Measurements from ENCODE around the gene MXRA7.

MXRA7 gene

GRCh38 chr17:76670020-76670717 is 40.6 kb downstream of the MXRA7 start:
- H3K27ac ChIP-seq (ENCODE audit: extremely low read depth, low read depth, low read length) = peak overlapping the region; percentile 97
- H3K4me3 ChIP-seq (ENCODE audit: low read depth, low read length) = no peak overlapping the region
- CTCF ChIA-PET = interaction anchor here (0.5 to 2.7 kb wide), 8 partner anchors 9 to 1540 kb away, joined by 3 to 28 read pairs (median 4); no protein-coding TSS in a partner anchor
- TF ChIP-seq KLF10 (tag by site-specific recombination; IDR thresholded peaks at IDR 0.05) (peak; percentile 32; the same call in 1 of the 2 replicates), IKZF3 (tag by site-specific recombination; IDR thresholded peaks at IDR 0.05) (peak; percentile 67), ZFP41 (tag by site-specific recombination; IDR thresholded peaks at IDR 0.05; ENCODE audit: borderline replicate concordance) (no peak), ZNF837 (tag by site-specific recombination; IDR thresholded peaks at IDR 0.05) (no peak), ZNF10 (tag by site-specific recombination; IDR thresholded peaks at IDR 0.05) (no peak), ZNF184 (tag by site-specific recombination; IDR thresholded peaks at IDR 0.05) (peak; percentile 99), ZNF398 (tag by site-specific recombination; IDR thresholded peaks at IDR 0.05) (peak; percentile 39), ZNF692 (tag by site-specific recombination; IDR thresholded peaks at IDR 0.05) (no peak), ZNF629 (tag by site-specific recombination; IDR thresholded peaks at IDR 0.05) (peak; percentile 92), ZNF501 (tag by site-specific recombination; IDR thresholded peaks at IDR 0.05) (no peak), ZNF658 (tag by site-specific recombination; IDR thresholded peaks at IDR 0.05) (no peak), GLI2 (tag by site-specific recombination; IDR thresholded peaks at IDR 0.05; ENCODE audit: borderline replicate concordance, low read depth) (no peak; the same call in 1 of the 2 replicates), OSR2 (tag by site-specific recombination; IDR thresholded peaks at IDR 0.05) (peak; percentile 44), ZNF76 (tag by site-specific recombination; IDR thresholded peaks at IDR 0.05; ENCODE audit: borderline replicate concordance, low read depth) (0 out of 2 replicates have a peak, but pooled peaks have one; percentile 20), ZSCAN30 (tag by site-specific recombination; IDR thresholded peaks at IDR 0.05) (peak; percentile 46; the same call in 1 of the 2 replicates), ZNF600 (tag by site-specific recombination; IDR thresholded peaks at IDR 0.05) (no peak; the same call in 1 of the 2 replicates), INSM2 (tag by site-specific recombination; IDR thresholded peaks at IDR 0.05) (peak; percentile 76), ZNF146 (tag by site-specific recombination; IDR thresholded peaks at IDR 0.05) (0 out of 2 replicates have a peak, but pooled peaks have one; percentile 2), ZNF777 (tag by site-specific recombination; IDR thresholded peaks at IDR 0.05; ENCODE audit: borderline replicate concordance) (no peak), GLI4 (tag by site-specific recombination; IDR thresholded peaks at IDR 0.05) (no peak), KLF8 (tag by site-specific recombination; IDR thresholded peaks at IDR 0.05) (no peak; the same call in 1 of the 2 replicates), EGR2 (tag by site-specific recombination; IDR thresholded peaks at IDR 0.05; ENCODE audit: low read depth) (no peak), ZNF394 (tag by site-specific recombination; IDR thresholded peaks at IDR 0.05; ENCODE audit: borderline replicate concordance) (0 out of 2 replicates have a peak, but pooled peaks have one; percentile 19)
- TF ChIP-seq, protein P1, sequence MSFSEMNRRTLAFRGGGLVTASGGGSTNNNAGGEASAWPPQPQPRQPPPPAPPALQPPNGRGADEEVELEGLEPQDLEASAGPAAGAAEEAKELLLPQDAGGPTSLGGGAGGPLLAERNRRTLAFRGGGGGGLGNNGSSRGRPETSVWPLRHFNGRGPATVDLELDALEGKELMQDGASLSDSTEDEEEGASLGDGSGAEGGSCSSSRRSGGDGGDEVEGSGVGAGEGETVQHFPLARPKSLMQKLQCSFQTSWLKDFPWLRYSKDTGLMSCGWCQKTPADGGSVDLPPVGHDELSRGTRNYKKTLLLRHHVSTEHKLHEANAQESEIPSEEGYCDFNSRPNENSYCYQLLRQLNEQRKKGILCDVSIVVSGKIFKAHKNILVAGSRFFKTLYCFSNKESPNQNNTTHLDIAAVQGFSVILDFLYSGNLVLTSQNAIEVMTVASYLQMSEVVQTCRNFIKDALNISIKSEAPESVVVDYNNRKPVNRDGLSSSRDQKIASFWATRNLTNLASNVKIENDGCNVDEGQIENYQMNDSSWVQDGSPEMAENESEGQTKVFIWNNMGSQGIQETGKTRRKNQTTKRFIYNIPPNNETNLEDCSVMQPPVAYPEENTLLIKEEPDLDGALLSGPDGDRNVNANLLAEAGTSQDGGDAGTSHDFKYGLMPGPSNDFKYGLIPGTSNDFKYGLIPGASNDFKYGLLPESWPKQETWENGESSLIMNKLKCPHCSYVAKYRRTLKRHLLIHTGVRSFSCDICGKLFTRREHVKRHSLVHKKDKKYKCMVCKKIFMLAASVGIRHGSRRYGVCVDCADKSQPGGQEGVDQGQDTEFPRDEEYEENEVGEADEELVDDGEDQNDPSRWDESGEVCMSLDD (tag by site-specific recombination; IDR thresholded peaks at IDR 0.05) = no peak
- TF ChIP-seq, protein P2, sequence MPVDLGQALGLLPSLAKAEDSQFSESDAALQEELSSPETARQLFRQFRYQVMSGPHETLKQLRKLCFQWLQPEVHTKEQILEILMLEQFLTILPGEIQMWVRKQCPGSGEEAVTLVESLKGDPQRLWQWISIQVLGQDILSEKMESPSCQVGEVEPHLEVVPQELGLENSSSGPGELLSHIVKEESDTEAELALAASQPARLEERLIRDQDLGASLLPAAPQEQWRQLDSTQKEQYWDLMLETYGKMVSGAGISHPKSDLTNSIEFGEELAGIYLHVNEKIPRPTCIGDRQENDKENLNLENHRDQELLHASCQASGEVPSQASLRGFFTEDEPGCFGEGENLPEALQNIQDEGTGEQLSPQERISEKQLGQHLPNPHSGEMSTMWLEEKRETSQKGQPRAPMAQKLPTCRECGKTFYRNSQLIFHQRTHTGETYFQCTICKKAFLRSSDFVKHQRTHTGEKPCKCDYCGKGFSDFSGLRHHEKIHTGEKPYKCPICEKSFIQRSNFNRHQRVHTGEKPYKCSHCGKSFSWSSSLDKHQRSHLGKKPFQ (tag by site-specific recombination; IDR thresholded peaks at IDR 0.05) = no peak
- TF ChIP-seq, protein P3, sequence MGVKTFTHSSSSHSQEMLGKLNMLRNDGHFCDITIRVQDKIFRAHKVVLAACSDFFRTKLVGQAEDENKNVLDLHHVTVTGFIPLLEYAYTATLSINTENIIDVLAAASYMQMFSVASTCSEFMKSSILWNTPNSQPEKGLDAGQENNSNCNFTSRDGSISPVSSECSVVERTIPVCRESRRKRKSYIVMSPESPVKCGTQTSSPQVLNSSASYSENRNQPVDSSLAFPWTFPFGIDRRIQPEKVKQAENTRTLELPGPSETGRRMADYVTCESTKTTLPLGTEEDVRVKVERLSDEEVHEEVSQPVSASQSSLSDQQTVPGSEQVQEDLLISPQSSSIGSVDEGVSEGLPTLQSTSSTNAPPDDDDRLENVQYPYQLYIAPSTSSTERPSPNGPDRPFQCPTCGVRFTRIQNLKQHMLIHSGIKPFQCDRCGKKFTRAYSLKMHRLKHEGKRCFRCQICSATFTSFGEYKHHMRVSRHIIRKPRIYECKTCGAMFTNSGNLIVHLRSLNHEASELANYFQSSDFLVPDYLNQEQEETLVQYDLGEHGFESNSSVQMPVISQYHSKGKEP (tag by site-specific recombination; IDR thresholded peaks at IDR 0.05) = peak; percentile 92

More at GRCh38 chr17:76670020-76670717, 40.6 kb downstream of the MXRA7 start:
- POLR2A ChIA-PET = interaction anchor here (1.9 to 2.4 kb wide), 4 partner anchors 10 to 84 kb away, joined by 12 to 15 read pairs (median 14); partner anchors contain the start of genes MXRA7 and ST6GALNAC2
- H3K36me3 ChIP-seq (ENCODE audit: control insufficient read depth in 2 of 2, insufficient read depth in 1 of 2, low read length in 2 of 2) = peaks cover 0 to 3% of the 10 kb centered on the region in 2 experiments; a peak in 1 of 3 replicates
- peaks cover 36% of the 10 kb centered on the region for H3K4me1 ChIP-seq (ENCODE audit: control insufficient read depth, insufficient read depth, low read length)
- no peaks in the 10 kb centered on the region for H3K9me3 ChIP-seq (ENCODE audit: control insufficient read depth, insufficient read depth, low read depth, low read length)

All from HEK293 (cell line).